ENCODE results near the gene NDOR1.

NDOR1 gene

GRCh38 chr9:137185921-137186320 is 19.6 kb upstream of the NDOR1 start:
- Histone ChIP-seq H3K4me3 (ENCODE audit: insufficient read depth, low read depth, low read length) (no peak overlapping the region), H3K9me3 (ENCODE audit: control insufficient read depth, low read length) (no peaks in the 10 kb centered on the region), H3K27me3 (ENCODE audit: control insufficient read depth, insufficient read depth, low read length, poor library complexity, severe bottlenecking) (no peaks in the 10 kb centered on the region), H3K36me3 (ENCODE audit: control insufficient read depth, insufficient read depth, low read length) (peaks cover 3% of the 10 kb centered on the region), H3K4me1 (ENCODE audit: control insufficient read depth, insufficient read depth, low read length) (peaks cover 10% of the 10 kb centered on the region), H3K27ac (ENCODE audit: insufficient read depth, low read depth, low read length, poor library complexity, severe bottlenecking) (no peak overlapping the region)
- WGBS, 2 experiments: 96 to 98% methylated on average over 19 of the region's 19 CpGs

GRCh38 chr9:137186385-137186784 is 19.1 kb upstream of the NDOR1 start:
- Histone ChIP-seq H3K9me3 (ENCODE audit: control insufficient read depth, low read length) (no peaks in the 10 kb centered on the region), H3K27me3 (ENCODE audit: control insufficient read depth, insufficient read depth, low read length, poor library complexity, severe bottlenecking) (no peaks in the 10 kb centered on the region), H3K27ac (ENCODE audit: insufficient read depth, low read depth, low read length, poor library complexity, severe bottlenecking) (no peak overlapping the region), H3K4me1 (ENCODE audit: control insufficient read depth, insufficient read depth, low read length) (peaks cover 10% of the 10 kb centered on the region), H3K36me3 (ENCODE audit: control insufficient read depth, insufficient read depth, low read length) (no peaks in the 10 kb centered on the region), H3K4me3 (ENCODE audit: insufficient read depth, low read depth, low read length) (no peak overlapping the region)
- WGBS, 2 experiments: 94% methylated on average over 6 of the region's 6 CpGs

- peaks cover 10% of the 10 kb centered on the region for H3K4me1 ChIP-seq (ENCODE audit: control insufficient read depth, insufficient read depth, low read length)
- WGBS, 2 experiments: 94 to 95% methylated on average over 15 of the region's 15 CpGs
- no peak overlapping the region for H3K27ac ChIP-seq (ENCODE audit: insufficient read depth, low read depth, low read length, poor library complexity, severe bottlenecking)
- peak overlapping the region; percentile 89 for H3K4me3 ChIP-seq (ENCODE audit: insufficient read depth, low read depth, low read length)
- no peaks in the 10 kb centered on the region for H3K36me3 ChIP-seq (ENCODE audit: control insufficient read depth, insufficient read depth, low read length)
- H3K27me3 ChIP-seq (ENCODE audit: control insufficient read depth, insufficient read depth, low read length, poor library complexity, severe bottlenecking): no peaks in the 10 kb centered on the region
- H3K9me3 ChIP-seq (ENCODE audit: control insufficient read depth, low read length): no peaks in the 10 kb centered on the region
Observed at GRCh38 chr9:137187386-137187785, 18.1 kb upstream of the NDOR1 start.

- WGBS, 2 experiments: 1% methylated on average over 31 of the region's 31 CpGs
- Histone ChIP-seq H3K9me3 (ENCODE audit: control insufficient read depth, low read length) (no peaks in the 10 kb centered on the region), H3K36me3 (ENCODE audit: control insufficient read depth, insufficient read depth, low read length) (no peaks in the 10 kb centered on the region), H3K4me3 (ENCODE audit: insufficient read depth, low read depth, low read length) (peak overlapping the region; percentile 89), H3K4me1 (ENCODE audit: control insufficient read depth, insufficient read depth, low read length) (peaks cover 10% of the 10 kb centered on the region), H3K27ac (ENCODE audit: insufficient read depth, low read depth, low read length, poor library complexity, severe bottlenecking) (no peak overlapping the region), H3K27me3 (ENCODE audit: control insufficient read depth, insufficient read depth, low read length, poor library complexity, severe bottlenecking) (no peaks in the 10 kb centered on the region)
Observed at GRCh38 chr9:137188086-137188489, 17.4 kb upstream of the NDOR1 start.

- WGBS, 2 experiments: 1% methylated on average over 98 of the region's 98 CpGs
- Histone ChIP-seq H3K4me3 (ENCODE audit: insufficient read depth, low read depth, low read length) (peak within 1 kb of the TSS; percentile 89), H3K36me3 (ENCODE audit: control insufficient read depth, insufficient read depth, low read length) (no peaks in the 10 kb centered on the region), H3K27me3 (ENCODE audit: control insufficient read depth, insufficient read depth, low read length, poor library complexity, severe bottlenecking) (no peaks in the 10 kb centered on the region), H3K9me3 (ENCODE audit: control insufficient read depth, low read length) (no peaks in the 10 kb centered on the region), H3K4me1 (ENCODE audit: control insufficient read depth, insufficient read depth, low read length) (peaks cover 10% of the 10 kb centered on the region), H3K27ac (ENCODE audit: insufficient read depth, low read depth, low read length, poor library complexity, severe bottlenecking) (peak within 1 kb of the TSS; percentile 2)
Observed at GRCh38 chr9:137188490-137189296, 16.8 kb upstream of the NDOR1 start, which contains the start of the genes ANAPC2 and SSNA1. TSS of gene ANAPC2 (minus strand) at chr9:137188560. CDS start at chr9:137188532, 28 bp downstream. TSS of gene SSNA1 (plus strand) at chr9:137188676. CDS start at chr9:137188727, 51 bp downstream.

- 54% methylated on average over 23 of the region's 23 CpGs for WGBS, 2 experiments
- Histone ChIP-seq H3K4me3 (ENCODE audit: insufficient read depth, low read depth, low read length) (peak overlapping the region; percentile 89), H3K9me3 (ENCODE audit: control insufficient read depth, low read length) (no peaks in the 10 kb centered on the region), H3K4me1 (ENCODE audit: control insufficient read depth, insufficient read depth, low read length) (peaks cover 13% of the 10 kb centered on the region), H3K27ac (ENCODE audit: insufficient read depth, low read depth, low read length, poor library complexity, severe bottlenecking) (no peak overlapping the region), H3K27me3 (ENCODE audit: control insufficient read depth, insufficient read depth, low read length, poor library complexity, severe bottlenecking) (no peaks in the 10 kb centered on the region), H3K36me3 (ENCODE audit: control insufficient read depth, insufficient read depth, low read length) (no peaks in the 10 kb centered on the region)
Observed at GRCh38 chr9:137189297-137190295, 15.9 kb upstream of the NDOR1 start.

- Histone ChIP-seq H3K27ac (ENCODE audit: insufficient read depth, low read depth, low read length, poor library complexity, severe bottlenecking) (no peak overlapping the region), H3K4me1 (ENCODE audit: control insufficient read depth, insufficient read depth, low read length) (peaks cover 18% of the 10 kb centered on the region), H3K9me3 (ENCODE audit: control insufficient read depth, low read length) (no peaks in the 10 kb centered on the region), H3K4me3 (ENCODE audit: insufficient read depth, low read depth, low read length) (no peak overlapping the region), H3K27me3 (ENCODE audit: control insufficient read depth, insufficient read depth, low read length, poor library complexity, severe bottlenecking) (no peaks in the 10 kb centered on the region), H3K36me3 (ENCODE audit: control insufficient read depth, insufficient read depth, low read length) (no peaks in the 10 kb centered on the region)
- WGBS, 2 experiments: 89 to 91% methylated on average over 9 of the region's 9 CpGs
Observed at GRCh38 chr9:137190315-137190856, 15.1 kb upstream of the NDOR1 start.

GRCh38 chr9:137191245-137191644 is 14.3 kb upstream of the NDOR1 start:
- Histone ChIP-seq H3K4me3 (ENCODE audit: insufficient read depth, low read depth, low read length) (no peak overlapping the region), H3K9me3 (ENCODE audit: control insufficient read depth, low read length) (no peaks in the 10 kb centered on the region), H3K4me1 (ENCODE audit: control insufficient read depth, insufficient read depth, low read length) (peaks cover 18% of the 10 kb centered on the region), H3K36me3 (ENCODE audit: control insufficient read depth, insufficient read depth, low read length) (no peaks in the 10 kb centered on the region), H3K27me3 (ENCODE audit: control insufficient read depth, insufficient read depth, low read length, poor library complexity, severe bottlenecking) (no peaks in the 10 kb centered on the region), H3K27ac (ENCODE audit: insufficient read depth, low read depth, low read length, poor library complexity, severe bottlenecking) (no peak overlapping the region)
- whole genome bisulfite sequencing, 2 experiments: 89 to 90% methylated on average over 3 of the region's 3 CpGs

GRCh38 chr9:137191691-137192447 is 13.6 kb upstream of the NDOR1 start:
- Histone ChIP-seq H3K27ac (ENCODE audit: insufficient read depth, low read depth, low read length, poor library complexity, severe bottlenecking) (no peak overlapping the region), H3K36me3 (ENCODE audit: control insufficient read depth, insufficient read depth, low read length) (no peaks in the 10 kb centered on the region), H3K27me3 (ENCODE audit: control insufficient read depth, insufficient read depth, low read length, poor library complexity, severe bottlenecking) (no peaks in the 10 kb centered on the region), H3K4me3 (ENCODE audit: insufficient read depth, low read depth, low read length) (no peak overlapping the region), H3K9me3 (ENCODE audit: control insufficient read depth, low read length) (no peaks in the 10 kb centered on the region), H3K4me1 (ENCODE audit: control insufficient read depth, insufficient read depth, low read length) (peaks cover 18% of the 10 kb centered on the region)
- WGBS, 2 experiments: 94% methylated on average over 22 of the region's 22 CpGs
